Naive B cell (primary cell): ENCODE data around the gene MPHOSPH9. TPM values are rescaled to one million over a fixed set of nuclear protein-coding genes. Genes with fewer than 3 reads are reported as not detected.

Experiments
- polyA plus RNA-seq, 6 donors: library from polyadenylated mRNA; unstranded; fragments of 300-500 nt; fragmentation: Illumina TruSeq; gene quantifications; one replicate each; pipeline ENCODE4 v1.2.3, GENCODE V29; 2021; ENCODE audit warnings: low read depth in 6 of 6

MPHOSPH9 gene
- polyA plus RNA-seq, 6 donors from 2014 or later: 20.2 to 33.6 (median 28.6) TPM

Other genes starting within 250 kb of the MPHOSPH9 start
- gene PITPNM2, start 82.1 kb downstream of the MPHOSPH9 start, polyA plus RNA-seq: 1 to 10 TPM in 3 of 6 donors, under 1 TPM in 3; 0.10 to 2.6 (median 0.96) TPM
- gene MTRFR, start 295 bp upstream of the MPHOSPH9 start, polyA plus RNA-seq: 10 to 100 TPM; 23.7 to 34.2 (median 30.3) TPM
- gene CDK2AP1, start 38.7 kb upstream of the MPHOSPH9 start, polyA plus RNA-seq: 1 to 10 TPM; 2.0 to 6.3 (median 3.8) TPM
- 10 to 100 TPM; 17.2 to 30.6 (median 24.1) TPM for gene SBNO1, start 131.7 kb upstream of the MPHOSPH9 start, polyA plus RNA-seq
- 1 to 10 TPM in 3 of 6 donors, under 1 TPM in 3; 0.15 to 2.7 (median 1.4) TPM for gene KMT5A, start 151.0 kb upstream of the MPHOSPH9 start, polyA plus RNA-seq
- 1 to 10 TPM; 2.2 to 5.3 (median 4.8) TPM for gene RILPL2, start 203.5 kb upstream of the MPHOSPH9 start, polyA plus RNA-seq
- 10 to 100 TPM; 18.0 to 29.1 (median 28.4) TPM for gene SNRNP35, start 225.0 kb upstream of the MPHOSPH9 start, polyA plus RNA-seq